Lung (tissue), 12 donors: Measurements from ENCODE around the gene GALNT10. TPM values are rescaled to one million over a fixed set of nuclear protein-coding genes. Genes with fewer than 3 reads are reported as not detected.

Experiments
- ATAC-seq: fragments of 200-7000 bp; cut with Tn5 transposase; one replicate; pipeline ENCODE4 v1.9.1; 2020; ENCODE audit warnings: moderate number of reproducible peaks; ENCODE audit not compliant: insufficient read depth, low FRiP score
- DNase-seq, 3 donors: peaks; one replicate each; pipeline ENCODE4 v3.0.0-alpha.2; 2013 to 2017
- H3K27ac ChIP-seq, 2 donors: one replicate each; pipeline ENCODE4 v1.5.1; 2013; ENCODE audit warnings: mild to moderate bottlenecking in 2 of 2, moderate library complexity in 2 of 2, control low read depth in 1 of 2, inconsistent platforms in 1 of 2, low read depth in 1 of 2, low read length in 1 of 2
- H3K27me3 ChIP-seq, 3 donors: one replicate each; pipeline ENCODE4 v1.5.1; 2013; ENCODE audit warnings: low read length in 2 of 3; ENCODE audit not compliant: control insufficient read depth in 3 of 3, insufficient read depth in 3 of 3
- H3K36me3 ChIP-seq, 4 donors: one replicate each; pipeline ENCODE4 v1.5.1; 2013; ENCODE audit warnings: low read length in 4 of 4, mild to moderate bottlenecking in 1 of 4, moderate library complexity in 1 of 4; ENCODE audit not compliant: control insufficient read depth in 4 of 4, insufficient read depth in 4 of 4
- H3K4me1 ChIP-seq, 5 donors: one replicate each; pipeline ENCODE4 v1.5.1; 2013; ENCODE audit warnings: low read length in 5 of 5, mild to moderate bottlenecking in 2 of 5, moderate library complexity in 1 of 5; ENCODE audit not compliant: control insufficient read depth in 5 of 5, insufficient read depth in 5 of 5
- H3K4me3 ChIP-seq: one replicate; pipeline ENCODE4 v1.5.1; 2013; ENCODE audit warnings: mild to moderate bottlenecking, control low read depth, moderate library complexity
- H3K9ac ChIP-seq, 2 donors: one replicate each; pipeline ENCODE4 v1.5.1; 2013; ENCODE audit warnings: low read length in 2 of 2, control low read depth in 1 of 2; ENCODE audit not compliant: insufficient read depth in 1 of 2
- H3K9me3 ChIP-seq, 4 donors: one replicate each; pipeline ENCODE4 v1.5.1; 2013; ENCODE audit warnings: low read length in 3 of 4, mild to moderate bottlenecking in 1 of 4, moderate library complexity in 1 of 4; ENCODE audit not compliant: control insufficient read depth in 4 of 4, insufficient read depth in 3 of 4
- CTCF ChIP-seq: IDR thresholded peaks from 2 replicates; pipeline ENCODE4 v1.5.1; 2012; ENCODE audit warnings: mild to moderate bottlenecking; ENCODE audit errors: control extremely low read depth, extremely low read depth
- WGBS, 2 donors: extraction: QIAGEN DNeasy Blood & Tissue Kit; methylation state at CpG; one replicate each; pipeline ENCODE4 v1.1.7; 2013; 5-methylcytosine and 5-hydroxymethylcytosine counted together
- polyA plus RNA-seq, 2 donors: library from polyadenylated mRNA; stranded (reverse); fragments of 200-250 nt; gene quantifications; one replicate each; pipeline ENCODE4 v1.2.1, GENCODE V29; 2013
- total RNA-seq, 2 donors: library from RNA; depleted of rRNA in 1 of 2; stranded (reverse); fragments of >200 nt in 1 of 2; gene quantifications; one replicate each; pipeline ENCODE4 v1.2.1, GENCODE V29; 2014 to 2021
- donor health status: control.
- donor health status: control.
- donor health status: Bipolar disorder and iron deficiency.
- donor health status: healthy.
- donor health status: DM: yes; HTN: yes; CAD: no.

GALNT10 gene
- total and polyA plus RNA-seq, 4 donors: 9.0 to 70.2 (median 22.0) TPM

- H3K27me3 ChIP-seq: no peaks in the 10 kb centered on the region
- H3K36me3 ChIP-seq: peaks cover 0 to 7% (median 0%) of the 10 kb centered on the region in 4 donors
- no peak for DNase-seq
- peaks cover 0 to 14% (median 4%) of the 10 kb centered on the region in 5 donors for H3K4me1 ChIP-seq
- no peak overlapping the region for H3K4me3 ChIP-seq
- no peak for ATAC-seq
- no peak overlapping the region for H3K27ac ChIP-seq
- 82 to 85% methylated on average over 5 of the region's 5 CpGs for WGBS, 2 donors
- no peak overlapping the region for H3K9ac ChIP-seq
- H3K9me3 ChIP-seq: no peaks in the 10 kb centered on the region
- TF ChIP-seq CTCF: no peak
Measured at GRCh38 chr5:154401355-154401754, 210.8 kb downstream of the GALNT10 start.

- no peak for TF ChIP-seq CTCF
- peaks cover 0 to 7% (median 0%) of the 10 kb centered on the region in 4 donors for H3K36me3 ChIP-seq
- H3K4me3 ChIP-seq: no peak overlapping the region
- no peak overlapping the region for H3K27ac ChIP-seq
- WGBS, 2 donors: 94 to 97% methylated on average over 9 of the region's 9 CpGs
- no peak overlapping the region for H3K9ac ChIP-seq
- H3K9me3 ChIP-seq: no peaks in the 10 kb centered on the region
- ATAC-seq (no peak), DNase-seq (no peak)
- no peaks in the 10 kb centered on the region for H3K27me3 ChIP-seq
- H3K4me1 ChIP-seq: peaks cover 0 to 14% (median 4%) of the 10 kb centered on the region in 5 donors
Measured at GRCh38 chr5:154401931-154402330, 211.4 kb downstream of the GALNT10 start.

GRCh38 chr5:154402611-154403010, 212.1 kb downstream of the GALNT10 start:
- Histone ChIP-seq H3K36me3 (peaks cover 0 to 7% (median 0%) of the 10 kb centered on the region in 4 donors), H3K9me3 (no peaks in the 10 kb centered on the region), H3K4me3 (no peak overlapping the region), H3K27ac (no peak overlapping the region), H3K27me3 (no peaks in the 10 kb centered on the region), H3K4me1 (peaks cover 0 to 14% (median 3%) of the 10 kb centered on the region in 5 donors), H3K9ac (no peak overlapping the region)
- TF ChIP-seq CTCF: no peak
- ATAC-seq (no peak), DNase-seq (no peak)
- 95 to 97% methylated on average over 10 of the region's 10 CpGs for WGBS, 2 donors

- Histone ChIP-seq H3K27ac (no peak overlapping the region), H3K27me3 (no peaks in the 10 kb centered on the region), H3K36me3 (peaks cover 0 to 6% (median 0%) of the 10 kb centered on the region in 4 donors), H3K9me3 (no peaks in the 10 kb centered on the region), H3K4me3 (no peak overlapping the region), H3K4me1 (peaks cover 0 to 17% (median 2%) of the 10 kb centered on the region in 5 donors), H3K9ac (no peak overlapping the region)
- ATAC-seq (no peak), DNase-seq (no peak)
- TF ChIP-seq CTCF: no peak
- WGBS, 2 donors: 98 to 100% methylated on average over 4 of the region's 4 CpGs
Measured at GRCh38 chr5:154403234-154403633, 212.7 kb downstream of the GALNT10 start.
